GM06990 (cell line): ENCODE measurements around the gene GPR137C.

Source experiments
- DNase-seq: peaks from one replicate; pipeline ENCODE4 v3.0.0-alpha.2; 2011; ENCODE audit not compliant: insufficient read length; ENCODE audit errors: extremely low read depth
- H3K27me3 ChIP-seq: replicated peaks from 2 replicates; pipeline ENCODE4 v1.6.0; 2011; ENCODE audit warnings: low read length; ENCODE audit not compliant: control insufficient read depth, insufficient read depth
- H3K36me3 ChIP-seq: 2 replicates; pipeline ENCODE4 v1.5.1; 2011; ENCODE audit warnings: low read length; ENCODE audit not compliant: control insufficient read depth, insufficient read depth
- H3K4me3 ChIP-seq: replicated peaks from 2 replicates; pipeline ENCODE4 v1.5.1; 2011; ENCODE audit warnings: low read depth, mild to moderate bottlenecking, control low read depth, low read length
- CTCF ChIP-seq: IDR thresholded peaks from 2 replicates; pipeline ENCODE4 v1.5.1; 2011; ENCODE audit warnings: low read length, control low read depth, mild to moderate bottlenecking, inconsistent platforms; ENCODE audit not compliant: insufficient read depth, poor library complexity, severe bottlenecking

GPR137C gene

GRCh38 chr14:52547027-52547426, 5.6 kb upstream of the GPR137C start:
- H3K36me3 ChIP-seq, result no peaks in the 10 kb centered on the region
- no peak for TF ChIP-seq CTCF
- no peak for DNase-seq

GRCh38 chr14:52547526-52547925, 5.1 kb upstream of the GPR137C start:
- Histone ChIP-seq H3K4me3 (no peak overlapping the region), H3K36me3 (no peaks in the 10 kb centered on the region), H3K27me3 (no peaks in the 10 kb centered on the region)
- no peak for TF ChIP-seq CTCF
- no peak for DNase-seq

More at GRCh38 chr14:52547027-52547426, 5.6 kb upstream of the GPR137C start:
- H3K27me3 ChIP-seq, result no peaks in the 10 kb centered on the region
- no peak overlapping the region for H3K4me3 ChIP-seq

- no peak for TF ChIP-seq CTCF
- no peak overlapping the region; the same call in 1 of the 2 replicates for H3K4me3 ChIP-seq
- DNase-seq, result no peak
Observed at GRCh38 chr14:52550661-52551060, 2.0 kb upstream of the GPR137C start.

GRCh38 chr14:52551205-52551604, 1.4 kb upstream of the GPR137C start:
- no peaks in the 10 kb centered on the region for H3K27me3 ChIP-seq
- no peaks in the 10 kb centered on the region for H3K36me3 ChIP-seq
- peak overlapping the region; percentile 86 for H3K4me3 ChIP-seq
- no peak for TF ChIP-seq CTCF
- DNase-seq, result no peak

More at GRCh38 chr14:52550661-52551060, 2.0 kb upstream of the GPR137C start:
- Histone ChIP-seq H3K27me3 (no peaks in the 10 kb centered on the region), H3K36me3 (no peaks in the 10 kb centered on the region)

- Histone ChIP-seq H3K4me3 (peak overlapping the region; percentile 86), H3K36me3 (no peaks in the 10 kb centered on the region), H3K27me3 (no peaks in the 10 kb centered on the region)
- DNase-seq, result no peak
- TF ChIP-seq CTCF, result peak; percentile 45
Observed at GRCh38 chr14:52551696-52552062, 957 bp upstream of the GPR137C start.
